Muscle of back (tissue), 13 donors: Measurements from ENCODE around the gene MED7. TPM values are rescaled to one million over a fixed set of nuclear protein-coding genes. Genes with fewer than 3 reads are reported as not detected.
A peak's percentile ranks its signal among the peaks of the same experiment; 100 is the strongest.
"Not testable (repeated sequence)": the region's sequence is repeated elsewhere in the genome, so short reads cannot be mapped to it uniquely, and the experiment has no call there.

Experiments
- DNase-seq, 3 donors: peaks; one replicate each; pipeline versions ENCODE4 v3.0.0 to v3.0.0-alpha.2; 2013
- long read RNA-seq, 9 donors: transcript quantifications; one replicate each; lab custom pipeline, GENCODE V29; 2026
- polyA plus RNA-seq, 10 donors: library from polyadenylated mRNA; unstranded; fragments of 120-200 nt; gene quantifications; one replicate each; pipeline ENCODE4 v1.2.1, GENCODE V29; 2013; ENCODE audit not compliant: insufficient read length in 10 of 10

Gene MED7
- polyA plus RNA-seq = 10 to 100 TPM; 11.2 to 13.7 (median 12.4) TPM
- long read RNA-seq, donor 1, transcript MED7-201 (2 exons, 2,402 nt) = major isoform, 5 of 5 reads
- long read RNA-seq, donor 1, partial matches to known transcripts = 0 of 5 reads
- long read RNA-seq, donor 1, other reads (novel, unspliced or antisense) = 0 of 5 reads
- long read RNA-seq, donor 2, transcript MED7-201 (2 exons, 2,402 nt) = major isoform, 5 of 5 reads
- long read RNA-seq, donor 2, partial matches to known transcripts = 0 of 5 reads
- long read RNA-seq, donor 2, other reads (novel, unspliced or antisense) = 0 of 5 reads
- long read RNA-seq, donor 3 = 0 reads
- long read RNA-seq, donor 4, transcript MED7-201 (2 exons, 2,402 nt) = major isoform, 9 of 10 reads
- long read RNA-seq, donor 4, partial matches to known transcripts = 0 of 10 reads
- long read RNA-seq, donor 4, other reads (novel, unspliced or antisense) = 0 of 10 reads
- long read RNA-seq, donor 5, transcript MED7-201 (2 exons, 2,402 nt) = major isoform, 14 of 21 reads
- long read RNA-seq, donor 5, partial matches to known transcripts = 7 of 21 reads
- long read RNA-seq, donor 5, other reads (novel, unspliced or antisense) = 0 of 21 reads
- long read RNA-seq, donor 6, partial matches to known transcripts = 0 of 2 reads
- long read RNA-seq, donor 6, other reads (novel, unspliced or antisense) = 0 of 2 reads
- long read RNA-seq, donor 7, partial matches to known transcripts = 0 of 4 reads
- long read RNA-seq, donor 7, other reads (novel, unspliced or antisense) = 0 of 4 reads
- long read RNA-seq, donor 8, partial matches to known transcripts = 0 of 3 reads
- long read RNA-seq, donor 8, other reads (novel, unspliced or antisense) = 0 of 3 reads
- long read RNA-seq, donor 9 = 0 reads

- peak; percentile 99 to 100 (median 99) for DNase-seq
Measured at GRCh38 chr5:157142317-157143126, at the start of gene MED7. Gene MED7, minus strand, starts transcription at chr5:157142865. Its CDS starts 3,434 bp downstream, at chr5:157139431.

- DNase-seq = no peak
Measured at GRCh38 chr5:157189223-157189622, 46.6 kb upstream of the MED7 start.

- no peak for DNase-seq
Measured at GRCh38 chr5:157188270-157188669, 45.6 kb upstream of the MED7 start.

- no peak for DNase-seq
Measured at GRCh38 chr5:157187046-157187754, 44.5 kb upstream of the MED7 start.

- no peak for DNase-seq
Measured at GRCh38 chr5:157186309-157187045, 43.8 kb upstream of the MED7 start.

- not testable (repeated sequence) for DNase-seq
Measured at GRCh38 chr5:157185122-157185521, 42.5 kb upstream of the MED7 start.

- no peak for DNase-seq
Measured at GRCh38 chr5:157184117-157184670, 41.5 kb upstream of the MED7 start.

- DNase-seq = no peak
Measured at GRCh38 chr5:157182143-157182757, 39.6 kb upstream of the MED7 start.

- peak in 1 of 3 donors; percentile 2 for DNase-seq
Measured at GRCh38 chr5:157180374-157181264, 38.0 kb upstream of the MED7 start, which contains the start of gene ITK. Gene ITK, plus strand, starts transcription at chr5:157180840. Its CDS starts 138 bp downstream, at chr5:157180978.

GRCh38 chr5:157178966-157179365 lies 36.3 kb upstream of the MED7 start:
- DNase-seq = no peak

GRCh38 chr5:157177953-157178352 lies 35.3 kb upstream of the MED7 start:
- DNase-seq = no peak

- no peak for DNase-seq
Measured at GRCh38 chr5:157175071-157175612, 32.5 kb upstream of the MED7 start.

GRCh38 chr5:157172403-157172802 lies 29.7 kb upstream of the MED7 start:
- peak in 2 of 3 donors; percentile 9 to 22 for DNase-seq

GRCh38 chr5:157168286-157168685 lies 25.6 kb upstream of the MED7 start:
- no peak for DNase-seq

- DNase-seq = peak in 1 of 3 donors; percentile 78
Measured at GRCh38 chr5:157167214-157167621, 24.6 kb upstream of the MED7 start.

GRCh38 chr5:157166214-157167213 lies 23.8 kb upstream of the MED7 start, which contains the start of gene GARIN3:
Gene GARIN3, minus strand, starts transcription at chr5:157166264. Its CDS starts 96 bp downstream, at chr5:157166168.
- no peak for DNase-seq

- DNase-seq = no peak
Measured at GRCh38 chr5:157165668-157166067, 23.0 kb upstream of the MED7 start.
